Ramos (cell line): ENCODE data around the gene TSTD1.
"Not testable (repeated sequence)": the region's sequence is repeated elsewhere in the genome, so short reads cannot be mapped to it uniquely, and the experiment has no call there.

Experiments
- in situ Hi-C: fragments of 300-500 bp; cut with MboI; formaldehyde crosslinking; loops from one replicate; pipeline ENCODE4 v1.14.3; 2022; ENCODE audit warnings: low sequenced_read_pairs; ENCODE audit not compliant: unreplicated experiment

Gene TSTD1

GRCh38 chr1:161044535-161044907 is 5.8 kb upstream of the TSTD1 start:
- in situ Hi-C loops = loop anchor here (25.0 kb wide), 1 partner anchor 668 kb away; the partner anchor contains the start of genes FCRLA and FCRLB

- in situ Hi-C loops = loop anchor here (25.0 kb wide), 1 partner anchor 673 kb away; the partner anchor contains the start of genes FCRLA and FCRLB
Measured at GRCh38 chr1:161039546-161039945, 782 bp upstream of the TSTD1 start.

GRCh38 chr1:161039154-161039545 is 386 bp upstream of the TSTD1 start:
- in situ Hi-C loops = loop anchor here (25.0 kb wide), 1 partner anchor 673 kb away; the partner anchor contains the start of genes FCRLA and FCRLB

- in situ Hi-C loops = loop anchor here (25.0 kb wide), 1 partner anchor 674 kb away; the partner anchor contains the start of genes FCRLA and FCRLB
Measured at GRCh38 chr1:161037661-161038522, 872 bp downstream of the TSTD1 start.

- in situ Hi-C loops = loop anchor here (25.0 kb wide), 1 partner anchor 679 kb away; the partner anchor contains the start of genes FCRLA and FCRLB
Measured at GRCh38 chr1:161033751-161034150, 5.0 kb downstream of the TSTD1 start.

- in situ Hi-C loops = loop anchor here (25.0 kb wide), 1 partner anchor 680 kb away; the partner anchor contains the start of genes FCRLA and FCRLB
Measured at GRCh38 chr1:161032409-161032808, 6.4 kb downstream of the TSTD1 start.

GRCh38 chr1:161031874-161032273 is 6.9 kb downstream of the TSTD1 start:
- in situ Hi-C loops = loop anchor here (25.0 kb wide), 1 partner anchor 680 kb away; the partner anchor contains the start of genes FCRLA and FCRLB

- in situ Hi-C loops = loop anchor here (25.0 kb wide), 1 partner anchor 683 kb away; the partner anchor contains the start of genes FCRLA and FCRLB
Measured at GRCh38 chr1:161029466-161029865, 9.3 kb downstream of the TSTD1 start.

GRCh38 chr1:161026954-161027353 is 11.8 kb downstream of the TSTD1 start:
- in situ Hi-C loops = loop anchor here (25.0 kb wide), 1 partner anchor 685 kb away; the partner anchor contains the start of genes FCRLA and FCRLB

- in situ Hi-C loops = not testable (repeated sequence)
Measured at GRCh38 chr1:161022432-161022831, 16.3 kb downstream of the TSTD1 start.

GRCh38 chr1:161021970-161022353 is 16.8 kb downstream of the TSTD1 start:
- in situ Hi-C loops = no loop called here

- in situ Hi-C loops = no loop called here
Measured at GRCh38 chr1:161021165-161021969, 17.4 kb downstream of the TSTD1 start.

- in situ Hi-C loops = no loop called here
Measured at GRCh38 chr1:161020509-161021164, 18.1 kb downstream of the TSTD1 start, which contains the start of gene F11R. TSS of gene F11R (minus strand) at chr1:161021152. CDS start at chr1:161021073, 79 bp downstream.

- in situ Hi-C loops = no loop called here
Measured at GRCh38 chr1:161019751-161020495, 18.8 kb downstream of the TSTD1 start.

GRCh38 chr1:161019111-161019660 is 19.6 kb downstream of the TSTD1 start:
- in situ Hi-C loops = not testable (repeated sequence)

GRCh38 chr1:161018631-161018930 is 20.2 kb downstream of the TSTD1 start:
- in situ Hi-C loops = no loop called here

- in situ Hi-C loops = no loop called here
Measured at GRCh38 chr1:161017756-161018630, 20.8 kb downstream of the TSTD1 start.

GRCh38 chr1:161017181-161017580 is 21.6 kb downstream of the TSTD1 start:
- in situ Hi-C loops = not testable (repeated sequence)
